KBM-7 (cell line): ENCODE measurements around the gene RNF166.
"Not testable (repeated sequence)": the region's sequence is repeated elsewhere in the genome, so short reads cannot be mapped to it uniquely, and the experiment has no call there.

Experiments used
- DNase-seq: peaks from one replicate; pipeline ENCODE4 v3.0.0-alpha.2; 2015
- in situ Hi-C: fragments of 300-500 bp; cut with MboI; formaldehyde crosslinking; loops from 2 replicates; pipeline ENCODE4 v1.14.3; 2020; ENCODE audit warnings: low sequenced_read_pairs, low pct_unique_long_range_greater_than_20kb, mixed read lengths

RNF166 gene

DNA sequence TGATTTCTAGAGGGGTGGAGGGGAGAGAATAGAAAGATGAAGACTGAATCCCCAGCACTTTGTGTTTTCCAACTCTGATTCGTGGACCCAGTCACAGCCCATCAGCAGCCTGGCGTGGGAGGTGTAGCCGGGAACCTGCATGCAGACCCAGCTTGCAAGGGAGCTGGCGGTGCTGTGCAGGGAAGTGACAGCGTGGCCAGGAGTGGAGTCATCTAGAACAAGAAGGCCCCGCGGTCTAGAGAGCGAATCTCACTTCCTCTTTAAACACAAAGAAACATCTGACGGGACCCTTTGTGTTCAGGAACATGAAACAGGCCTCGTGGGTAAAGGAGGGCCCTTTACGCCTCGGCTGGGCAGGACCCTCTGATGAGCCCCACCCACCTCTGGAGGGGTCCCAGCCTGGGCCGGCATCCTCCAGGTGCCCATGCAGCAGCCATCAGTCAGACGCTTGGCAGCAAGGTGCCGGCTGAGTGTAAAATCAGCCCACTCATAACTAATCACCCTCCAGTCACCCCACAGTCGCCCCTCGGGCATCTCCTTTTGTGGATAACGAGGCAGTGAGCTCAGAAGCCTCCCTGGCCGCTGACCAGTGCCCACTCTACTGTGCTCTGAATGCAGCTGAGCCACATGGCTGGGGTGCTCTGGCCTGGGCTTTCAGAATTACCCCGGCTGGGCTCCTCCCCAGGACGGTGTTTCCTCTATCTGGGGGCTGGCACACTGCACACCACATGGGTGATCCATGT lies 24.3 kb downstream of the RNF166 start:
- in situ Hi-C loops, result no loop called here
- DNase-seq, result peak; percentile 88

DNA sequence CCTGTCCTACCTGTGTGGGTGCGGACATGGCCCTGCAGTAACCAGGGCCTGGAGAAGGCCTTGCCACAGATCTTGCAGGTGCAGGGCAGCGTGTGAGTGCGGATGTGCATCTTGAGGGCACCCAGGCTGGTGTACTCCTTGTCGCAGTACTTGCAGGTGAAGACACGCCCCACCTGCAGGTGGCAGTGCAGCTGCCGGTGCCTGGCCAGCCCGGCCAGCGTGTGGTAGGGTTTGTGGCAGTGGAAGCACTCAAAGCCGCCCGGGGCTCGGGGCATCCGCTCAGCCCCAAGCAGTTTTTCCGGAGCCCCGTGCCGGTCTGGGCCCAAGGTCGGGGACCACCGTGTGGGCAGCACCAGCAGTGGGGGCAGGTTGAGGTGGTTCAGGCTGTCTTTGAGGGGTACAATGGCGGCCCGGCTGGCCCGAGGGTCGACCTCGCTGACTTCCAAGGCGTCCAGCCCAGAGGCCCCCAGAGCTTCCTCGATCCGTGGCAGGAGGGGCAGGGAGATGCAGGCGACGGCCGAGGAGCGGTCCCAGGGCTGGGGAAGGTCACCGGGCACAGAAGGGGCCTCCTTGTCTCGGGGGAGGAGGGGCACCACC lies 25.0 kb downstream of the RNF166 start:
- in situ Hi-C loops, result no loop called here

GRCh38 chr16:88680554-88681083 lies 25.6 kb downstream of the RNF166 start:
- in situ Hi-C loops, result no loop called here

More for the DNA sequence above, 25.0 kb downstream of the RNF166 start:
- peak; percentile 39 for DNase-seq

DNA sequence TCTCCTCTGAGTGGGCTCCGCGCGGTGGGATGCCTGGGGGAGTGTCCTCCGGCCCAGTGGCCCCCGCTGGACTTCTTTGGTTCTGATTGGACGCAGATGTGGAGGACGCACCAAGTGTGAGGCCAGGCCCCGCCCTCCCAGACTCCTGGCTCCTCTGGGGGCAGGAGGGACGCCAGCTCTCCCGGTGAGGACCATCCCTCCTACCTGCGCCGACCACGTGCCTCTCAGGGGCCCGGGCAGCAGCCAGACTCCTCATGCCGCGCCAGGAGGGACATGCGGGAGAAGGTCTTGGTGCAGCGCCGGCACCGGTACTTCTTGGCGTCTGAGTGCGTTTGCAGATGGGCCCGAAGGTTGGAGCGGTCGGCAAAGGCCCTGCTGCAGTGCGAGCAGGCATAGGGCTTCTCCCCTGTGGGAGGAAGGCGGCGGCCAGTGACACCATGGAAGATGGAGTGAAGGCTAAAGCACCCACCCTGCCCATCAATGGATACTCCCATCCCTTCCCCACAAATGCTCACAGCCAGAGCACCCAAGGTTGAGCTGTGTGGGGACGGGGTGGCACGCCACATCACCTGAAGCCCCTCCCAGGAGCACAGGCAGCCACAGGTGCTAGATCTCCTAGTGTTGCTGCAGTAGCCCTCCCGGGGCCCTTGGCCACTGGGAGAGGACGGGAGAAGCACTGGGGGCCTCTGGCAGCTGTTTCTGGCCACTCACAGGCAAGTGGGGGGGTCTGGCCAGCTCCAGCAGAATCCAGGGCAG lies 27.8 kb downstream of the RNF166 start:
- no peak for DNase-seq
- in situ Hi-C loops, result no loop called here

More at GRCh38 chr16:88680554-88681083, 25.6 kb downstream of the RNF166 start:
- DNase-seq, result no peak

- in situ Hi-C loops, result no loop called here
- DNase-seq, result no peak
Measured at GRCh38 chr16:88677721-88678120, 28.5 kb downstream of the RNF166 start.

- DNase-seq, result no peak
- in situ Hi-C loops, result no loop called here
Measured at GRCh38 chr16:88676502-88677242, 29.5 kb downstream of the RNF166 start.

- no peak for DNase-seq
Measured at GRCh38 chr16:88673716-88674379, 32.4 kb downstream of the RNF166 start.

GRCh38 chr16:88672776-88673175 lies 33.4 kb downstream of the RNF166 start:
- DNase-seq, result no peak
- in situ Hi-C loops, result no loop called here

More at GRCh38 chr16:88673716-88674379, 32.4 kb downstream of the RNF166 start:
- in situ Hi-C loops, result no loop called here

- in situ Hi-C loops, result no loop called here
- DNase-seq, result no peak
Measured at GRCh38 chr16:88671806-88672205, 34.4 kb downstream of the RNF166 start.

- no peak for DNase-seq
- in situ Hi-C loops, result no loop called here
Measured at GRCh38 chr16:88669980-88670379, 36.2 kb downstream of the RNF166 start.

GRCh38 chr16:88669493-88669892 lies 36.7 kb downstream of the RNF166 start:
- DNase-seq, in situ Hi-C loops: not testable (repeated sequence)

GRCh38 chr16:88667461-88667860 lies 38.7 kb downstream of the RNF166 start:
- in situ Hi-C loops, result no loop called here
- no peak for DNase-seq

DNA sequence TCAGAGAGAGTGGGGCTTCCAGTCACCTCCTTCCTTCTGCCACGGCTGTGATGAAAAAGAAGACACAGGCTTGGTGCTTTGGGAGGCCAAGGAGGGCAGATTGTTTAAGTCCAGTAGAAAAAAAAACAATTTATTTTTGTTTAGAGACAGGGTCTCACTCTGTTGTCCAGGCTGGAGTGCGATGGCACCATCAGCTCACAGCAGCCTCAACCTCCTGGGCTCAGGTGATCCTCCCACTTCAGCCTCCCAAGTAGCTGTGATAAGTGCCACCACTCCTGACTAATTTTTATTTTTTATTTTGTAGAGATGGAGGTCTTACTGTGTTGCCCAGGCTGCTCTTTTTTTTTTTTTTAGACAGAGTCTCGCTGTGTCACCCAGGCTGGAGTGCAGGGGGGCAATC lies 40.6 kb downstream of the RNF166 start:
- in situ Hi-C loops, result no loop called here
- DNase-seq, result no peak

DNA sequence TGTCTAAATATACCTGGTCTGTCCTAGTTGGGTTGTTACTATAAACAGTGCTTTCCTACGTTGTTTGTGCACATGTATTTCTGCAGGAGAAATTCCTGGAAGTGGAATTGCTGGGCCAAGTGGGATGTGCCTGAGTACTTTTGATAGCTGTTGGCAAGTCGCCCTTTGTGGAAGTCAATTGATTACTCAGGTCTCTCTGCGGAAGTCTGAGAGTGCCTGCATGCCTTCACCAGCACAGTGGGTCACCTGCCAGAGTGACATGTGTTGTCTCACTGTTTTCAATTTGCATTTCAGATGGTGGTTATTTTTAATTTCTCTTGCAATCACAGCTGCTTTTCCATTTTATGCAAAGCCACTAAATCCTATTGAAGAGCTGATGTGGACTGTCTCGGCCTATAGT lies 41.1 kb downstream of the RNF166 start:
- no peak for DNase-seq
- in situ Hi-C loops, result no loop called here

GRCh38 chr16:88662843-88663606 lies 43.2 kb downstream of the RNF166 start, which contains the start of gene MVD:
TSS of gene MVD (minus strand) at chr16:88663091. CDS start at chr16:88663080, 11 bp downstream.
- peak; percentile 97 for DNase-seq
- in situ Hi-C loops, result no loop called here

DNA sequence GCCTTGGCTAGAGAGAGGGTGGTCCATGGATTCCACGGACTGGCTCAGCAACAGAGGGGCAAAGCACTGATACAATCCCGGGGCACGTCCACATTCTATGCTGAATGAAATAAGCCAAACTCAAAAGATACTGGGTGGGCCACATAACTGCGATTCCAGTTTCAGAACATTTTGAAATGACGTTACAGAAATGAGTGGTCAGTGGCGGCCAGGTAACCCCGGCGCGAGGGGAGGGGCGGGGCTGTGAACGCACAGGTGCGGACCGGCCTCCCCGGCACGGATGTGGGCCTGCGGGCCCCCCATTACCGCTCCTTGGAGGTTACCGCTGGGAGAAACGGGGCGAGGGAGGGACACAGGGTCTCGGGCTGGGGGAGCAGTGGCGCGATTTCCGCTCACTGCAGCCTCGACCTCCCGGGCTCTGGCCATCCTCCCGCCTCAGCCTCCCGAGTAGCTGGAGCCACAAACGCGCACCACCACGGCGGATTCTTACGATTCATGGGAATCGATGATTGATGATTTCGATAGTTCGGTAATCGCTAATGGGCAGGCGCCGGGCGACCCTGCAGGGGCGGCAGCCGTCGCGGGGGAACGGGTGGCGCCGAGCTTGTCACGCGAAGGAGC lies 43.9 kb downstream of the RNF166 start:
- in situ Hi-C loops, result no loop called here
- no peak for DNase-seq

DNA sequence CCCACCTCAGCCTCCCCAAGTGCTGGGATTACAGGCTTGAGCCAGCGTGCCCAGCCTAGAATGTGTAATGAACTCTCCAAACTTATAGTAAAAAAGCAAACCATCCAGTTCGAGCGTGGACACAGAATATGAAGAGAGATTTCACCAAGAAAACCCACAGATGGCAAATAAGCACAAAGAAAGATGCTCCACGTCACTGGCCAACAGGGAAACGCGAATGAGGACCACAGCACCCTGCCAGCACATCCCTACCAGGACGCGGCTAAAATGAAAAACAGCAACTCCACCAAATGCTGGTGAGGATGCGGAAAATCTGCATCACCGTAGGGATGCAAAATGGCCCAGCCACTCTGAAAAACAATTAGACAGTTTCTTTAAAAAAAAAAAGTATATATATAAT lies 44.7 kb downstream of the RNF166 start:
- in situ Hi-C loops, result no loop called here
- no peak for DNase-seq

GRCh38 chr16:88659160-88659559 lies 47.0 kb downstream of the RNF166 start:
- in situ Hi-C loops, result no loop called here
- no peak for DNase-seq
